Measurements from ENCODE around the gene TEX48. TPM values are rescaled to one million over a fixed set of nuclear protein-coding genes. Genes with fewer than 3 reads are reported as not detected.

Gene TEX48
- total RNA-seq, 4 donors from 2014 or later: not detected

- H3K27me3 ChIP-seq: no peaks in the 10 kb centered on the region
- no peak overlapping the region for H3K4me3 ChIP-seq
- TF ChIP-seq, protein P1, sequence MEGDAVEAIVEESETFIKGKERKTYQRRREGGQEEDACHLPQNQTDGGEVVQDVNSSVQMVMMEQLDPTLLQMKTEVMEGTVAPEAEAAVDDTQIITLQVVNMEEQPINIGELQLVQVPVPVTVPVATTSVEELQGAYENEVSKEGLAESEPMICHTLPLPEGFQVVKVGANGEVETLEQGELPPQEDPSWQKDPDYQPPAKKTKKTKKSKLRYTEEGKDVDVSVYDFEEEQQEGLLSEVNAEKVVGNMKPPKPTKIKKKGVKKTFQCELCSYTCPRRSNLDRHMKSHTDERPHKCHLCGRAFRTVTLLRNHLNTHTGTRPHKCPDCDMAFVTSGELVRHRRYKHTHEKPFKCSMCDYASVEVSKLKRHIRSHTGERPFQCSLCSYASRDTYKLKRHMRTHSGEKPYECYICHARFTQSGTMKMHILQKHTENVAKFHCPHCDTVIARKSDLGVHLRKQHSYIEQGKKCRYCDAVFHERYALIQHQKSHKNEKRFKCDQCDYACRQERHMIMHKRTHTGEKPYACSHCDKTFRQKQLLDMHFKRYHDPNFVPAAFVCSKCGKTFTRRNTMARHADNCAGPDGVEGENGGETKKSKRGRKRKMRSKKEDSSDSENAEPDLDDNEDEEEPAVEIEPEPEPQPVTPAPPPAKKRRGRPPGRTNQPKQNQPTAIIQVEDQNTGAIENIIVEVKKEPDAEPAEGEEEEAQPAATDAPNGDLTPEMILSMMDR (IDR thresholded peaks at IDR 0.05): no peak
- TF ChIP-seq POLR2A (IDR thresholded peaks at IDR 0.05): no peak
- DNase-seq: no peak
- H3K27ac ChIP-seq: no peak overlapping the region
- intact Hi-C loops (cut with DNase I; ENCODE audit: low total_unique reads): no loop called here
- no peaks in the 10 kb centered on the region for H3K9me3 ChIP-seq
- no peaks in the 10 kb centered on the region for H3K4me1 ChIP-seq
- H3K36me3 ChIP-seq: no peaks in the 10 kb centered on the region
These were observed 54.4 kb downstream of the TEX48 start for GRCh38 chr9:114627553-114627952.

- intact Hi-C loops (cut with DNase I; ENCODE audit: low total_unique reads): no loop called here
- Histone ChIP-seq H3K36me3 (no peaks in the 10 kb centered on the region), H3K27ac (no peak overlapping the region)
These were observed 55.5 kb downstream of the TEX48 start for GRCh38 chr9:114626415-114627020.

DNA sequence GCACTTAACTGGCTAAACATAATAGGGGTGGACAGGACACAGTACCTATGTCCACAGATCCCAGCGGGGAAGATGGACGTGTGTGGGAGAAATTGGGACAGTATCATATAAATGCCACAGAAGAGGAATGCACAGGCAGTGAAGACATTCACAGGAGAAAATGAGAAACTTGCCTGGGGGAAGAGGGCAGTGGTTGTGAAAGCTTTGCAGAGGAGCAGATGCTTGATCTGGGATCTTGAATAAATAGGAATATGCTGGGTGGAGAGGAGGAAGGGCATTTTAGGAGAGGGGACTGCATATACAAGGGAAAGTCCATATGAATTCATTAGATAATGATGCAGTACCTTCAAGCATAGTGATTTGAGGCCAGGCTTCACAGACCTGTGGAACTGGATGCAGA is 57.3 kb downstream of the TEX48 start:
- no peak overlapping the region for H3K27ac ChIP-seq
- no peaks in the 10 kb centered on the region for H3K4me1 ChIP-seq
- no peaks in the 10 kb centered on the region for H3K27me3 ChIP-seq
- H3K36me3 ChIP-seq: no peaks in the 10 kb centered on the region
- intact Hi-C loops (cut with DNase I; ENCODE audit: low total_unique reads): no loop called here
- no peak for DNase-seq
- no peaks in the 10 kb centered on the region for H3K9me3 ChIP-seq
- H3K4me3 ChIP-seq: no peak overlapping the region
- TF ChIP-seq POLR2A (IDR thresholded peaks at IDR 0.05): no peak
- TF ChIP-seq, protein P1 (IDR thresholded peaks at IDR 0.05): no peak

More at GRCh38 chr9:114626415-114627020, 55.5 kb downstream of the TEX48 start:
- DNase-seq: no peak
- H3K4me1 ChIP-seq: no peaks in the 10 kb centered on the region
- TF ChIP-seq, protein P1 (IDR thresholded peaks at IDR 0.05): no peak
- TF ChIP-seq POLR2A (IDR thresholded peaks at IDR 0.05): no peak
- H3K4me3 ChIP-seq: no peak overlapping the region
- no peaks in the 10 kb centered on the region for H3K9me3 ChIP-seq
- no peaks in the 10 kb centered on the region for H3K27me3 ChIP-seq

DNA sequence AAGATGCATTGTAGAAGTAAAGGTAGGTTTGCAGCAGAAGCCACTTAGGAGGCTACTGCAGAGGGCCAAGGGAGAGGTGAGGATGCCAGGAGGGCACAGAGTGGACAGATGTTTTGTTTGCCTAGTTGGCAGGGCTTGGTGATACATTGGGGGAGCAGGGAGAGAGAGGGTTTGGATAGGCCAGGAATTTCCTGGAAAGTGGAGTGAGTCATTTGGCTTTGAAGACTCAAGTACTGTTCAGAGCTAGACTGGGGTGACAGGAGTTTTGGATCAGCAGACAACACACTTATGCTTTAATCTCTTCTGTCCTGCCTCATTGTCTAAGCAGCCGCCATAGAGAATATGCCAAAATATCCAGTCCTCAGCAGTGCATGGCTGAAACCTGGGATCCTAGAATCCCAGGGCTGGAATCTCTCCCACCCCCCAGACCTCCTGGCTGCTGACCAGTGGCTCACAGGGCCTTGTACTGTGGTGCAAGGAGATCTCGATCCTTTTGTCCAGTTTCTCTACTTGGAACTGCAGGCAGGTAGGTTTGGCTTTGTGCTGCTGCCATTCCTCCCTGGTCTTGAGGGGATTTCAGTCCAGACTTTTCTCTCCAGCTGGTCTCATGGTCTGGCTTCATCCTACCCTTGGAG is 59.9 kb downstream of the TEX48 start:
- Histone ChIP-seq H3K4me3 (no peak overlapping the region), H3K36me3 (no peaks in the 10 kb centered on the region), H3K27ac (no peak overlapping the region), H3K27me3 (no peaks in the 10 kb centered on the region), H3K4me1 (no peaks in the 10 kb centered on the region), H3K9me3 (no peaks in the 10 kb centered on the region)
- TF ChIP-seq, protein P1 (IDR thresholded peaks at IDR 0.05): no peak
- no peak for TF ChIP-seq POLR2A (IDR thresholded peaks at IDR 0.05)
- intact Hi-C loops (cut with DNase I; ENCODE audit: low total_unique reads): no loop called here
- DNase-seq: no peak

GRCh38 chr9:114621561-114621960 is 60.4 kb downstream of the TEX48 start:
- H3K27ac ChIP-seq: no peak overlapping the region
- H3K36me3 ChIP-seq: no peaks in the 10 kb centered on the region
- intact Hi-C loops (cut with DNase I; ENCODE audit: low total_unique reads): no loop called here
- no peaks in the 10 kb centered on the region for H3K4me1 ChIP-seq
- DNase-seq: no peak
- H3K9me3 ChIP-seq: no peaks in the 10 kb centered on the region
- TF ChIP-seq POLR2A (IDR thresholded peaks at IDR 0.05): no peak
- TF ChIP-seq, protein P1 (IDR thresholded peaks at IDR 0.05): no peak
- H3K4me3 ChIP-seq: no peak overlapping the region
- H3K27me3 ChIP-seq: no peaks in the 10 kb centered on the region

All from uterus (tissue), 4 donors.